ENCODE data around the gene ZSWIM7. TPM values are rescaled to one million over a fixed set of nuclear protein-coding genes. Genes with fewer than 3 reads are reported as not detected.

ZSWIM7 gene
- total and polyA plus RNA-seq, 12 donors: 10.3 to 72.6 (median 38.4) TPM

- no peak for DNase-seq
- no peaks in the 10 kb centered on the region for H3K27me3 ChIP-seq
- intact Hi-C loops (cut with DNase I): no loop called here
- 85 to 100% (median 91%) methylated on average over 3 to 7 of the region's 7 CpGs for WGBS, 4 donors
- H3K36me3 ChIP-seq (replicated peaks in 1 of 2): no peaks in the 10 kb centered on the region
- no peaks in the 10 kb centered on the region for H3K9me3 ChIP-seq (replicated peaks in 1 of 3)
- H3K4me1 ChIP-seq (replicated peaks in 1 of 2): no peaks in the 10 kb centered on the region
- TF ChIP-seq CTCF (IDR thresholded peaks at IDR 0.05) (no peak), POLR2A (IDR thresholded peaks at IDR 0.05) (no peak)
- H3K4me3 ChIP-seq: no peak overlapping the region
- no peak overlapping the region for H3K27ac ChIP-seq
Measured at GRCh38 chr17:15952048-15952532, 47.4 kb downstream of the ZSWIM7 start.

GRCh38 chr17:15951368-15952047 is 48.0 kb downstream of the ZSWIM7 start:
- no peak overlapping the region for H3K27ac ChIP-seq
- no peak for TF ChIP-seq POLR2A (IDR thresholded peaks at IDR 0.05)
- no peak for TF ChIP-seq CTCF (IDR thresholded peaks at IDR 0.05)
- WGBS, 4 donors: 94 to 100% (median 96%) methylated on average over 6 of the region's 6 CpGs
- H3K4me3 ChIP-seq: no peak overlapping the region
- no peaks in the 10 kb centered on the region for H3K27me3 ChIP-seq
- no peaks in the 10 kb centered on the region for H3K36me3 ChIP-seq (replicated peaks in 1 of 2)
- intact Hi-C loops (cut with DNase I): no loop called here
- H3K4me1 ChIP-seq (replicated peaks in 1 of 2): no peaks in the 10 kb centered on the region
- no peaks in the 10 kb centered on the region for H3K9me3 ChIP-seq (replicated peaks in 1 of 3)
- DNase-seq: no peak

- H3K27ac ChIP-seq: no peak overlapping the region
- H3K4me3 ChIP-seq: no peak overlapping the region
- intact Hi-C loops (cut with DNase I): loop anchor here in 1 of 2 donors (10.0 kb wide), 1 partner anchor 47 kb away; the partner anchor contains the start of genes TTC19 and ZSWIM7
- TF ChIP-seq CTCF (IDR thresholded peaks at IDR 0.05) (no peak), POLR2A (IDR thresholded peaks at IDR 0.05) (no peak)
- WGBS, 4 donors: 80 to 92% (median 90%) methylated on average over 4 to 15 of the region's 16 CpGs
- no peaks in the 10 kb centered on the region for H3K36me3 ChIP-seq (replicated peaks in 1 of 2)
- H3K9me3 ChIP-seq (replicated peaks in 1 of 3): no peaks in the 10 kb centered on the region
- H3K27me3 ChIP-seq: no peaks in the 10 kb centered on the region
- peaks cover 11 to 22% of the 10 kb centered on the region in 2 donors for H3K4me1 ChIP-seq (replicated peaks in 1 of 2)
- DNase-seq: no peak
Measured at GRCh38 chr17:15947976-15948752, 51.3 kb downstream of the ZSWIM7 start.

GRCh38 chr17:15947271-15947670 is 52.2 kb downstream of the ZSWIM7 start:
- H3K36me3 ChIP-seq (replicated peaks in 1 of 2): no peaks in the 10 kb centered on the region
- H3K4me3 ChIP-seq: no peak overlapping the region
- intact Hi-C loops (cut with DNase I): loop anchor here in 1 of 2 donors (10.0 kb wide), 1 partner anchor 48 kb away; the partner anchor contains the start of genes TTC19 and ZSWIM7
- no peaks in the 10 kb centered on the region for H3K9me3 ChIP-seq (replicated peaks in 1 of 3)
- no peaks in the 10 kb centered on the region for H3K27me3 ChIP-seq
- DNase-seq: no peak
- H3K27ac ChIP-seq: no peak overlapping the region
- TF ChIP-seq CTCF (IDR thresholded peaks at IDR 0.05) (no peak), POLR2A (IDR thresholded peaks at IDR 0.05) (no peak)
- WGBS, 4 donors: 58 to 94% (median 74%) methylated on average over 1 to 3 of the region's 3 CpGs
- peaks cover 11 to 22% of the 10 kb centered on the region in 2 donors for H3K4me1 ChIP-seq (replicated peaks in 1 of 2)
